ENCODE measurements around the gene CAVIN1.

The CAVIN1 gene

GRCh38 chr17:42414704-42415409 lies 8.2 kb downstream of the CAVIN1 start:
- no peak overlapping the region for H3K4me3 ChIP-seq (ENCODE audit: low read depth, low read length)
- TF ChIP-seq, protein P1, sequence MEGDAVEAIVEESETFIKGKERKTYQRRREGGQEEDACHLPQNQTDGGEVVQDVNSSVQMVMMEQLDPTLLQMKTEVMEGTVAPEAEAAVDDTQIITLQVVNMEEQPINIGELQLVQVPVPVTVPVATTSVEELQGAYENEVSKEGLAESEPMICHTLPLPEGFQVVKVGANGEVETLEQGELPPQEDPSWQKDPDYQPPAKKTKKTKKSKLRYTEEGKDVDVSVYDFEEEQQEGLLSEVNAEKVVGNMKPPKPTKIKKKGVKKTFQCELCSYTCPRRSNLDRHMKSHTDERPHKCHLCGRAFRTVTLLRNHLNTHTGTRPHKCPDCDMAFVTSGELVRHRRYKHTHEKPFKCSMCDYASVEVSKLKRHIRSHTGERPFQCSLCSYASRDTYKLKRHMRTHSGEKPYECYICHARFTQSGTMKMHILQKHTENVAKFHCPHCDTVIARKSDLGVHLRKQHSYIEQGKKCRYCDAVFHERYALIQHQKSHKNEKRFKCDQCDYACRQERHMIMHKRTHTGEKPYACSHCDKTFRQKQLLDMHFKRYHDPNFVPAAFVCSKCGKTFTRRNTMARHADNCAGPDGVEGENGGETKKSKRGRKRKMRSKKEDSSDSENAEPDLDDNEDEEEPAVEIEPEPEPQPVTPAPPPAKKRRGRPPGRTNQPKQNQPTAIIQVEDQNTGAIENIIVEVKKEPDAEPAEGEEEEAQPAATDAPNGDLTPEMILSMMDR (IDR thresholded peaks at IDR 0.05; ENCODE audit: insufficient read depth, low read depth, low read length, missing control alignments), result no peak
- DNase-seq (ENCODE audit: low read depth), result peak; percentile 49

- TF ChIP-seq, protein P1 (IDR thresholded peaks at IDR 0.05; ENCODE audit: insufficient read depth, low read depth, low read length, missing control alignments), result no peak
- DNase-seq (ENCODE audit: low read depth), result no peak
Measured at GRCh38 chr17:42413464-42414040, 9.5 kb downstream of the CAVIN1 start.

GRCh38 chr17:42411905-42412679 lies 11.0 kb downstream of the CAVIN1 start:
- no peak overlapping the region for H3K4me3 ChIP-seq (ENCODE audit: low read depth, low read length)
- DNase-seq (ENCODE audit: low read depth), result no peak
- TF ChIP-seq, protein P1 (IDR thresholded peaks at IDR 0.05; ENCODE audit: insufficient read depth, low read depth, low read length, missing control alignments), result no peak

More at GRCh38 chr17:42413464-42414040, 9.5 kb downstream of the CAVIN1 start:
- no peak overlapping the region for H3K4me3 ChIP-seq (ENCODE audit: low read depth, low read length)

GRCh38 chr17:42411361-42411760 lies 11.7 kb downstream of the CAVIN1 start:
- H3K4me3 ChIP-seq (ENCODE audit: low read depth, low read length), result no peak overlapping the region
- TF ChIP-seq, protein P1 (IDR thresholded peaks at IDR 0.05; ENCODE audit: insufficient read depth, low read depth, low read length, missing control alignments), result no peak
- DNase-seq (ENCODE audit: low read depth), result no peak

DNA sequence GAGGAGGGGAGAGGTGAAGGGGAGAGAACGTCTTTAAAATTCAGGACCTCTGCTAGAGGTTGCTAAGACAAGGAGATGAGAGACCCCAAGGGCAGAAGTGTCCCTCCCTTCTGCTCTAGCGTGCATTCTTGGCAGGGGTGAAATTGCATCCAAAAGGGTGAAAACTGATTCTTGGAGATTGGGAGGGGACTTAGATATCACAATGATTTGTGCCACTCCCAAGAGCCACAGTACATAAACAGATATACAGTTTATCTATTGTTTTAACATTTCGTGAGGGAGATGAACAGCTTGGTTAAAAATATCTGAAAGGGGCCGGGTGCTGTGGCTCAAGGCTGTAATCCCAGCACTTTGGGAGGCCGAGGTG lies 12.8 kb downstream of the CAVIN1 start:
- no peak overlapping the region for H3K4me3 ChIP-seq (ENCODE audit: low read depth, low read length)
- TF ChIP-seq, protein P1 (IDR thresholded peaks at IDR 0.05; ENCODE audit: insufficient read depth, low read depth, low read length, missing control alignments), result no peak
- no peak for DNase-seq (ENCODE audit: low read depth)

DNA sequence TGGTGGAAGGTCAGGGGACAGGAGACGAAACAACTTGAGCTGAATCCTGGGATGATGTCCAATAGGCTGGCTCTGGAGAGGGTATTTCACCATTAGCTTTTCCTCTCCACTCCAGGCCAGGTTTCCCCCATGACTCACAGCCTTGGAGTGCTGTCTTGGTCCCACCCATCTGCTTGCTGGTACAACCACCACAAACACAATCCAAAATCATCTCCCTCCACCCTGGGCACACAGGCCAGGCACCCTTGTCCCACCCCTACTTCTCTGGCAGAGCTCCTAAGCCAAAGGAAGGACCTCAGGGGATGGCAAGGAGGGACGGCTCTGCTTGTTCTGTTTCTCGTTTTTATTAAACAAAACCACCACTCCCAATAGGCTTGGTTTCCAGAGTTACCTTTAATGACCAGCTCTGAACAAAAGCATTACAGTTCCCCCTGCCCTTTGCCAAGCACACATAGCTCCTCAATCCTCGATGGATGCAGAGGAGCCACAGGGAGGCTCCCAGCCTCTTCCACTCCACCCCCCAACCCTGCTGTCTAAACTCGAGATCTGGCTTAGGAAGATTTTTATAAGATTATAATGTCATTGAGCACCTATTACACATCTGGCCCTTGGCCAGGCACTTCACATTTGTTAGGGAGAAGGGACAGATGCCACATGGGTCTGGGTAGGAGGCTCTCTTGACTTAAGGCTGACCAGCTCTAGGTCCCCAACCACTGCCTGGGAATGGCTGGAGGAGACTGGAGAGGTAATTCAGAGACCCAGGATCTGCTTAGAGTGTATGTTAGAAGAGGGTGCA lies 13.3 kb downstream of the CAVIN1 start:
- TF ChIP-seq, protein P1 (IDR thresholded peaks at IDR 0.05; ENCODE audit: insufficient read depth, low read depth, low read length, missing control alignments), result no peak
- no peak overlapping the region for H3K4me3 ChIP-seq (ENCODE audit: low read depth, low read length)
- no peak for DNase-seq (ENCODE audit: low read depth)
